SK-N-SH (cell line): ENCODE data around the gene LPP. TPM values are rescaled to one million over a fixed set of nuclear protein-coding genes. Genes with fewer than 3 reads are reported as not detected.
A peak's percentile ranks its signal among the peaks of the same experiment; 100 is the strongest.

Source experiments
- CTCF ChIA-PET: fragments of 300-600, 350-600 bp; formaldehyde crosslinking; extraction: SDS; loops from one replicate; lab custom pipeline; 2021; lab: Yijun Ruan, JAX
- POLR2A ChIA-PET: fragments of 350-600 bp; sonication (Branson Sonifier 250); formaldehyde crosslinking; extraction: SDS; loops from one replicate; lab custom pipeline; 2020; ENCODE audit warnings: antibody characterized with exemption, inconsistent platforms; lab: Yijun Ruan, JAX
- DNase-seq: peaks from one replicate; pipeline ENCODE4 v3.0.0; 2012
- H2AFZ ChIP-seq: fragments of 200-600 bp; sonication (generic); 2 replicates; pipeline ENCODE4 v1.8.1; 2016; ENCODE audit warnings: antibody characterized with exemption, mild to moderate bottlenecking, low read depth
- H3F3A ChIP-seq: fragments of 200-600 bp; sonication (generic); replicated peaks from 2 replicates; pipeline ENCODE3; 2016; ENCODE audit warnings: antibody characterized with exemption, mild to moderate bottlenecking; ENCODE audit not compliant: insufficient read depth
- H3K27ac ChIP-seq, 2 experiments: fragments of 200-500 bp in 1 of 2; fragments of 200-600 bp in 1 of 2; sonication (Bioruptor generic) in 1 of 2; sonication (generic), shearing (Covaris generic) in 1 of 2; 2 replicates each; pipeline versions ENCODE4 v1.5.1 to v1.6.1; 2014 to 2016; ENCODE audit warnings: low read depth in 2 of 2, inconsistent platforms in 1 of 2, low read length in 1 of 2, mild to moderate bottlenecking in 1 of 2, mixed read lengths in 1 of 2
- H3K27me3 ChIP-seq: fragments of 200-600 bp; sonication (generic), shearing (Covaris generic); 2 replicates; pipeline ENCODE4 v1.6.1; 2016; ENCODE audit warnings: mixed run types; ENCODE audit not compliant: insufficient read depth
- H3K36me3 ChIP-seq, 2 experiments: fragments of 200-500 bp in 1 of 2; fragments of 200-600 bp in 1 of 2; sonication (Bioruptor generic) in 1 of 2; sonication (generic) in 1 of 2; replicated peaks in 1 of 2; 2 replicates each; pipeline versions ENCODE3 to v1.5.1; 2014 to 2016; ENCODE audit warnings: low read length in 1 of 2, mild to moderate bottlenecking in 1 of 2; ENCODE audit not compliant: insufficient read depth in 2 of 2, control insufficient read depth in 1 of 2
- H3K4me1 ChIP-seq, 2 experiments: fragments of 200-500 bp in 1 of 2; fragments of 200-600 bp in 1 of 2; sonication (Bioruptor generic) in 1 of 2; sonication (generic), shearing (Covaris generic) in 1 of 2; 2 replicates each; pipeline versions ENCODE4 v1.5.1 to v1.6.1; 2014 to 2016; ENCODE audit warnings: low read depth in 1 of 2, low read length in 1 of 2, mixed run types in 1 of 2; ENCODE audit not compliant: insufficient read depth in 2 of 2, control insufficient read depth in 1 of 2
- H3K4me2 ChIP-seq: fragments of 200-600 bp; sonication (generic), shearing (Covaris generic); 2 replicates; pipeline ENCODE4 v1.6.1; 2017; ENCODE audit warnings: mixed run types
- H3K4me3 ChIP-seq, 2 experiments: fragments of 200-500 bp in 1 of 2; fragments of 200-600 bp in 1 of 2; sonication (Bioruptor generic) in 1 of 2; sonication (generic), shearing (Covaris generic) in 1 of 2; 2 replicates each; pipeline versions ENCODE4 v1.5.1 to v1.8.1; 2014 to 2016; ENCODE audit warnings: low read depth in 2 of 2, inconsistent platforms in 1 of 2, low read length in 1 of 2, mild to moderate bottlenecking in 1 of 2, mixed read lengths in 1 of 2, moderate library complexity in 1 of 2
- H3K79me2 ChIP-seq: fragments of 200-600 bp; sonication (generic); 2 replicates; pipeline ENCODE4 v1.8.1; 2017; ENCODE audit warnings: mild to moderate bottlenecking; ENCODE audit not compliant: insufficient read depth
- H3K9ac ChIP-seq: fragments of 200-600 bp; sonication (generic); 2 replicates; pipeline ENCODE4 v1.6.1; 2017; ENCODE audit warnings: mixed run types
- H3K9me2 ChIP-seq: fragments of 200-600 bp; sonication (generic); 2 replicates; pipeline ENCODE4 v1.6.1; 2017; ENCODE audit warnings: mixed run types
- H3K9me3 ChIP-seq: fragments of 200-600 bp; sonication (generic); 2 replicates; pipeline ENCODE4 v1.6.1; 2017; ENCODE audit warnings: mixed run types, mild to moderate bottlenecking, moderate library complexity
- H4K20me1 ChIP-seq: fragments of 200-600 bp; sonication (generic); 2 replicates; pipeline ENCODE4 v1.6.1; 2017; ENCODE audit warnings: mild to moderate bottlenecking, mixed run types; ENCODE audit not compliant: insufficient read depth
- CHD2 ChIP-seq: fragments of 150-350 bp; IDR thresholded peaks from 2 replicates; pipeline ENCODE4 v1.6.1; 2018; ENCODE audit warnings: low read length; ENCODE audit not compliant: partially characterized antibody
- EP300 ChIP-seq, 2 experiments: IDR thresholded peaks; 2 replicates each; pipeline versions ENCODE4 v1.4.0 to v1.6.1; 2012; ENCODE audit warnings: borderline replicate concordance in 1 of 2, low read depth in 1 of 2, low read length in 1 of 2
- FOSL2 ChIP-seq: IDR thresholded peaks from 2 replicates; pipeline ENCODE4 v1.4.0; 2012; ENCODE audit warnings: low read depth, mild to moderate bottlenecking, moderate library complexity, borderline replicate concordance
- GABPA ChIP-seq: IDR thresholded peaks from 2 replicates; pipeline ENCODE4 v1.4.0; 2012; ENCODE audit warnings: low read depth, mild to moderate bottlenecking
- JUND ChIP-seq: IDR thresholded peaks from 2 replicates; pipeline ENCODE4 v1.4.0; 2012
- NFIC ChIP-seq: IDR thresholded peaks from 2 replicates; pipeline ENCODE4 v1.4.0; 2012; ENCODE audit warnings: borderline replicate concordance
- RXRA ChIP-seq: IDR thresholded peaks from 2 replicates; pipeline ENCODE4 v1.4.0; 2012; ENCODE audit warnings: low read depth, mild to moderate bottlenecking, borderline replicate concordance
- SIN3A ChIP-seq: IDR thresholded peaks from 2 replicates; pipeline ENCODE4 v1.6.1; 2012; ENCODE audit warnings: low read depth, mild to moderate bottlenecking, low read length, moderate library complexity, borderline replicate concordance
- TCF12 ChIP-seq: IDR thresholded peaks from 2 replicates; pipeline ENCODE4 v1.4.0; 2012
- TEAD4 ChIP-seq: IDR thresholded peaks from 2 replicates; pipeline ENCODE4 v1.4.0; 2012; ENCODE audit warnings: mild to moderate bottlenecking, borderline replicate concordance; ENCODE audit not compliant: insufficient read depth
- WGBS: methylation state at CpG from one replicate; pipeline ENCODE4 v1.1.6; 2017; ENCODE audit warnings: low lambda C conversion rate; 5-methylcytosine and 5-hydroxymethylcytosine counted together
- polyA plus RNA-seq, 3 experiments: library from polyadenylated mRNA; depleted of rRNA; stranded (reverse); fragments of >200 nt; gene quantifications; 2 replicates each; pipeline ENCODE4 v1.2.3, GENCODE V29; 2012
- TF ChIP-seq, protein P1 (sequence below): fragments of 200-600 bp; sonication (generic); IDR thresholded peaks from 2 replicates; pipeline ENCODE4 v1.6.1; 2017; ENCODE audit warnings: antibody characterized with exemption, mild to moderate bottlenecking, moderate library complexity
- TF ChIP-seq, protein P2 (sequence below): IDR thresholded peaks from 2 replicates; pipeline ENCODE4 v1.6.1; 2012; ENCODE audit warnings: mild to moderate bottlenecking, low read depth, low read length, moderate library complexity
- TF ChIP-seq, protein P3 (sequence below): fragments of 150-350 bp; IDR thresholded peaks from 2 replicates; pipeline ENCODE4 v1.6.1; 2017; ENCODE audit warnings: antibody characterized with exemption, low read length, low read depth, borderline replicate concordance
- TF ChIP-seq, protein P4 (sequence below): IDR thresholded peaks from 2 replicates; pipeline ENCODE4 v1.4.0; 2012; ENCODE audit warnings: low read depth, borderline replicate concordance

The LPP gene
- polyA plus RNA-seq, 1 of the 3 experiments (the other 2 are of a cell fraction): 6.6 TPM

DNA sequence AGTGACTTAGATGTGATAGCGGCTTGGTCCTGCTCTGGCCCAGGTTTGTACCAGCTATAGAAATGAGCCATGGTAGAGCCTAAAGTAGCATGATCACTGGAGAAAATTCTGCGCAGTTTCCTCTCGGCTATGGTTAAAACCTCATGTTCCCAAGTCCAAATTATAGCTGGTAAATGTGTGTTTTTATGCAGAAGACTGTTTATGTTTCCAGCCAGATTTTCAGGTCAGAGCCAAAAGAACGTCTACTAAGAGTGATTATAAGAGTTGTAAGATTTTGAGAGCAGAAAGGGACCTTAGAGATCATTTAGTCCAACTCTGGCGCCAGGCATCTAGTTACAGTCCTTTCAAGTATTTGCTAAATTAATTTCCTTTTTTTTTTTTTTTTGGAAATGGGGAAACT, 333.7 kb downstream of the LPP start (continued):
- TF ChIP-seq, protein P1, sequence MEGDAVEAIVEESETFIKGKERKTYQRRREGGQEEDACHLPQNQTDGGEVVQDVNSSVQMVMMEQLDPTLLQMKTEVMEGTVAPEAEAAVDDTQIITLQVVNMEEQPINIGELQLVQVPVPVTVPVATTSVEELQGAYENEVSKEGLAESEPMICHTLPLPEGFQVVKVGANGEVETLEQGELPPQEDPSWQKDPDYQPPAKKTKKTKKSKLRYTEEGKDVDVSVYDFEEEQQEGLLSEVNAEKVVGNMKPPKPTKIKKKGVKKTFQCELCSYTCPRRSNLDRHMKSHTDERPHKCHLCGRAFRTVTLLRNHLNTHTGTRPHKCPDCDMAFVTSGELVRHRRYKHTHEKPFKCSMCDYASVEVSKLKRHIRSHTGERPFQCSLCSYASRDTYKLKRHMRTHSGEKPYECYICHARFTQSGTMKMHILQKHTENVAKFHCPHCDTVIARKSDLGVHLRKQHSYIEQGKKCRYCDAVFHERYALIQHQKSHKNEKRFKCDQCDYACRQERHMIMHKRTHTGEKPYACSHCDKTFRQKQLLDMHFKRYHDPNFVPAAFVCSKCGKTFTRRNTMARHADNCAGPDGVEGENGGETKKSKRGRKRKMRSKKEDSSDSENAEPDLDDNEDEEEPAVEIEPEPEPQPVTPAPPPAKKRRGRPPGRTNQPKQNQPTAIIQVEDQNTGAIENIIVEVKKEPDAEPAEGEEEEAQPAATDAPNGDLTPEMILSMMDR: no peak
- TF ChIP-seq TCF12 (no peak), FOSL2 (no peak)

DNA sequence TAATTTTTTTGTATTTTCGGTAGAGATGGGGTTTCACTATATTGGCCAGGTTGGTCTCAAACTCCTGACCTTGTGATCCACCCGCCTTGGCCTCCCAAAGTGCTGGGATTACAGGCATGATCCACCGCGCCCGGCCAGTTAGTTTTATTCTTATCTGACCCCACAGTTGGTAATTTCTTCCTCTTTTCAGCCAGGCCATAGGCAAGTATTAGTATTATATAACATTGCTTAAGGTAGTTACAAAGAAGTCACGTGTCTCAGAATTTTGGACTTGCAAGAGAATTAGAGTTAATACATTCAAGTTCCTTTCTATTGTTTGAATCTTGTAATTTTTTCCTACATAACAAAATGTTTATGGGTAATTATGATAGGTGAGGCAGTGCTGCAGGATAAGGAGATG, 334.8 kb downstream of the LPP start:
- no peaks in the 10 kb centered on the region for H3K27me3 ChIP-seq

DNA sequence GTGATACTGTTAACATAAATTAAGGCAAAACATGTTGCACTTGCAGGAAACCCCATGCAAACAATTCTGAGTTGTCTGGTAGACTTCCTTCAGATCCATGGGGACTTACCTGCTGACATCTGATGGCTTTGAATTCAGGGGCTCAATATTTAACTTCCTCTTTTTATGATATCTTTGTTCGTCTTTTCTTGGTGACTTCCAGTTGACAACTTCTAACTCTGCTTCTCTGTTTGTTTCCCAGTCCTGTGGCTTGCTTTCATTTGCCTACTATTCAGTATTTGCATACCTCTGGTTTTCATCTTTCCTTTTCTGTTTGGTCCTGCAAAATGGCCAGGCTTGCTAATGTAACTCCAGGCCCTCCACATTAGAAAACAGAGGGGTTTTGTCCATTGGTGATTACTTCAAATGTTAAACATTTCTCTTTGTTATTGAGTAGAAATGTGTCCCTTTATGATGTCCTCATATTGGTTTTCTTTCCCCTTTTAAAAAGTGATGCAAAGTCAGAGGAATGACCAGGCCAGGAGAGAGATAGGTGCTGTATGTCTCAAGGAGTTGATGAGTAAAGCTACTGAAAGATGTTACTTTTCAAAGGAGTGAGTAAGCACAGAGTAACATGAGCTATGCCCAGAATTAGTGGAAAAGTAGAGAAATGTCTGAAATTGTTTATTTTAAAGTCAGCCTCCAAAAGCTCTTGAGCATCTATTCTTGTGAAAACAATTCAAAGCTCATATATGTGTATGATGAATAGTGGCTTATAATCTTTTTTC, 335.9 kb downstream of the LPP start:
- H3K4me1 ChIP-seq: peaks cover 0 to 19% of the 10 kb centered on the region in 2 experiments; a peak in 1 of 4 replicates
- no peaks in the 10 kb centered on the region for H3K9me2 ChIP-seq
- no peaks in the 10 kb centered on the region; the same call in 1 of the 2 replicates for H3K9me3 ChIP-seq
- H3K27me3 ChIP-seq: no peaks in the 10 kb centered on the region
- H3K4me3 ChIP-seq: no peak overlapping the region
- ChIA-PET CTCF (no interaction called here), POLR2A (no interaction called here)
- H2AFZ ChIP-seq: no peak overlapping the region
- peaks cover 44% of the 10 kb centered on the region for H3K79me2 ChIP-seq
- peaks cover 3 to 30% of the 10 kb centered on the region in 2 experiments for H3K36me3 ChIP-seq
- peaks cover 48% of the 10 kb centered on the region for H3F3A ChIP-seq
- no peak overlapping the region for H3K9ac ChIP-seq
- H3K27ac ChIP-seq: peak overlapping the region in 1 of 2 experiments; percentile 80; a peak in 2 of 4 replicates
- peak overlapping the region; percentile 37 for H3K4me2 ChIP-seq
- WGBS: 89% methylated on average over 1 of the region's 1 CpG
- 0 out of 2 replicates have a peak, but pooled peaks cover 3% of the 10 kb centered on the region for H4K20me1 ChIP-seq
- no peak for DNase-seq
- TF ChIP-seq NFIC (0 out of 2 replicates have a peak, but pooled peaks have one; percentile 7), JUND (0 out of 2 replicates have a peak, but pooled peaks have one; percentile 27), EP300 (IDR thresholded peaks at IDR 0.05; ENCODE audit: borderline replicate concordance in 1 of 2, low read depth in 1 of 2, low read length in 1 of 2) (peak in 1 of 2 experiments; percentile 31; a peak in 1 of 4 replicates)
- TF ChIP-seq, protein P2, sequence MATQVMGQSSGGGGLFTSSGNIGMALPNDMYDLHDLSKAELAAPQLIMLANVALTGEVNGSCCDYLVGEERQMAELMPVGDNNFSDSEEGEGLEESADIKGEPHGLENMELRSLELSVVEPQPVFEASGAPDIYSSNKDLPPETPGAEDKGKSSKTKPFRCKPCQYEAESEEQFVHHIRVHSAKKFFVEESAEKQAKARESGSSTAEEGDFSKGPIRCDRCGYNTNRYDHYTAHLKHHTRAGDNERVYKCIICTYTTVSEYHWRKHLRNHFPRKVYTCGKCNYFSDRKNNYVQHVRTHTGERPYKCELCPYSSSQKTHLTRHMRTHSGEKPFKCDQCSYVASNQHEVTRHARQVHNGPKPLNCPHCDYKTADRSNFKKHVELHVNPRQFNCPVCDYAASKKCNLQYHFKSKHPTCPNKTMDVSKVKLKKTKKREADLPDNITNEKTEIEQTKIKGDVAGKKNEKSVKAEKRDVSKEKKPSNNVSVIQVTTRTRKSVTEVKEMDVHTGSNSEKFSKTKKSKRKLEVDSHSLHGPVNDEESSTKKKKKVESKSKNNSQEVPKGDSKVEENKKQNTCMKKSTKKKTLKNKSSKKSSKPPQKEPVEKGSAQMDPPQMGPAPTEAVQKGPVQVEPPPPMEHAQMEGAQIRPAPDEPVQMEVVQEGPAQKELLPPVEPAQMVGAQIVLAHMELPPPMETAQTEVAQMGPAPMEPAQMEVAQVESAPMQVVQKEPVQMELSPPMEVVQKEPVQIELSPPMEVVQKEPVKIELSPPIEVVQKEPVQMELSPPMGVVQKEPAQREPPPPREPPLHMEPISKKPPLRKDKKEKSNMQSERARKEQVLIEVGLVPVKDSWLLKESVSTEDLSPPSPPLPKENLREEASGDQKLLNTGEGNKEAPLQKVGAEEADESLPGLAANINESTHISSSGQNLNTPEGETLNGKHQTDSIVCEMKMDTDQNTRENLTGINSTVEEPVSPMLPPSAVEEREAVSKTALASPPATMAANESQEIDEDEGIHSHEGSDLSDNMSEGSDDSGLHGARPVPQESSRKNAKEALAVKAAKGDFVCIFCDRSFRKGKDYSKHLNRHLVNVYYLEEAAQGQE: no peak
- TF ChIP-seq, protein P3, sequence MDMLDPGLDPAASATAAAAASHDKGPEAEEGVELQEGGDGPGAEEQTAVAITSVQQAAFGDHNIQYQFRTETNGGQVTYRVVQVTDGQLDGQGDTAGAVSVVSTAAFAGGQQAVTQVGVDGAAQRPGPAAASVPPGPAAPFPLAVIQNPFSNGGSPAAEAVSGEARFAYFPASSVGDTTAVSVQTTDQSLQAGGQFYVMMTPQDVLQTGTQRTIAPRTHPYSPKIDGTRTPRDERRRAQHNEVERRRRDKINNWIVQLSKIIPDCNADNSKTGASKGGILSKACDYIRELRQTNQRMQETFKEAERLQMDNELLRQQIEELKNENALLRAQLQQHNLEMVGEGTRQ: no peak

More for the DNA sequence above, 334.8 kb downstream of the LPP start:
- Histone ChIP-seq H3K9me3 (no peaks in the 10 kb centered on the region; the same call in 1 of the 2 replicates), H3K4me1 (peaks cover 0 to 19% of the 10 kb centered on the region in 2 experiments; a peak in 1 of 4 replicates), H3K4me2 (no peak overlapping the region), H2AFZ (no peak overlapping the region), H3K79me2 (peaks cover 35% of the 10 kb centered on the region), H3K27ac (no peak overlapping the region), H4K20me1 (0 out of 2 replicates have a peak, but pooled peaks cover 3% of the 10 kb centered on the region), H3K36me3 (peaks cover 3 to 35% of the 10 kb centered on the region in 2 experiments), H3F3A (peaks cover 48% of the 10 kb centered on the region), H3K9me2 (no peaks in the 10 kb centered on the region), H3K4me3 (no peak overlapping the region), H3K9ac (no peak overlapping the region)
- ChIA-PET CTCF (no interaction called here), POLR2A (no interaction called here)
- DNase-seq: no peak
- TF ChIP-seq SIN3A (no peak), RXRA (no peak), FOSL2 (no peak), TEAD4 (no peak), CHD2 (no peak), GABPA (no peak)
- TF ChIP-seq, protein P4, sequence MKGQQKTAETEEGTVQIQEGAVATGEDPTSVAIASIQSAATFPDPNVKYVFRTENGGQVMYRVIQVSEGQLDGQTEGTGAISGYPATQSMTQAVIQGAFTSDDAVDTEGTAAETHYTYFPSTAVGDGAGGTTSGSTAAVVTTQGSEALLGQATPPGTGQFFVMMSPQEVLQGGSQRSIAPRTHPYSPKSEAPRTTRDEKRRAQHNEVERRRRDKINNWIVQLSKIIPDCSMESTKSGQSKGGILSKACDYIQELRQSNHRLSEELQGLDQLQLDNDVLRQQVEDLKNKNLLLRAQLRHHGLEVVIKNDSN: no peak
- TF ChIP-seq, protein P3: no peak
- WGBS: 88% methylated on average over 6 of the region's 6 CpGs
